ENCODE measurements around the gene CDON.
A peak's percentile ranks its signal among the peaks of the same experiment; 100 is the strongest.

The CDON gene

GRCh38 chr11:126062679-126063506, at the start of gene CDON:
TSS of gene CDON (minus strand) at chr11:126062866. CDS start at chr11:126023476, 39,390 bp downstream.
- DNase-seq = peak; percentile 78

- DNase-seq = no peak
These were observed 48.9 kb upstream of the CDON start for GRCh38 chr11:126111458-126112116.

- DNase-seq = no peak
These were observed 47.5 kb upstream of the CDON start for GRCh38 chr11:126109941-126110731.

GRCh38 chr11:126106594-126107328, 44.1 kb upstream of the CDON start:
- no peak for DNase-seq

GRCh38 chr11:126105748-126106080, 43.0 kb upstream of the CDON start:
- no peak for DNase-seq

GRCh38 chr11:126105022-126105747, 42.5 kb upstream of the CDON start:
- DNase-seq = no peak

- DNase-seq = peak; percentile 65
These were observed 41.8 kb upstream of the CDON start for GRCh38 chr11:126104420-126104819.

- DNase-seq = no peak
These were observed 40.5 kb upstream of the CDON start for GRCh38 chr11:126103150-126103549.

- no peak for DNase-seq
These were observed 39.8 kb upstream of the CDON start for GRCh38 chr11:126102436-126102981.

GRCh38 chr11:126101930-126102283, 39.2 kb upstream of the CDON start:
- DNase-seq = no peak

GRCh38 chr11:126101251-126101929, 38.7 kb upstream of the CDON start:
- DNase-seq = no peak

GRCh38 chr11:126100716-126101115, 38.0 kb upstream of the CDON start:
- DNase-seq = no peak

- DNase-seq = no peak
These were observed 35.6 kb upstream of the CDON start for GRCh38 chr11:126098204-126098769.

GRCh38 chr11:126095745-126096144, 33.1 kb upstream of the CDON start:
- DNase-seq = no peak

GRCh38 chr11:126090452-126090851, 27.8 kb upstream of the CDON start:
- DNase-seq = no peak

GRCh38 chr11:126088999-126089398, 26.3 kb upstream of the CDON start:
- no peak for DNase-seq

- no peak for DNase-seq
These were observed 23.6 kb upstream of the CDON start for GRCh38 chr11:126086248-126086647.

GRCh38 chr11:126084608-126084912, 21.9 kb upstream of the CDON start:
- no peak for DNase-seq

- DNase-seq = no peak
These were observed 21.4 kb upstream of the CDON start for GRCh38 chr11:126083829-126084607.

All from NCI-H524 treated with DMSO at 0.1 percent for 48 hours (cell line).